GM21717 (cell line): ENCODE results near the gene OGDHL.
"Not testable (repeated sequence)": the region's sequence is repeated elsewhere in the genome, so short reads cannot be mapped to it uniquely, and the experiment has no call there.

Source experiments
- ATAC-seq: cut with Tn5 transposase; IDR thresholded peaks from one replicate; pipeline ENCODE4 v1.9.1; 2021; ENCODE audit warnings: mild to moderate bottlenecking, moderate library complexity; ENCODE audit not compliant: unreplicated experiment

The OGDHL gene

GRCh38 chr10:49761789-49762565 lies at the start of gene OGDHL:
Gene OGDHL (minus strand): TSS chr10:49762323. CDS start chr10:49758592, 3,731 bp downstream.
- no peak for ATAC-seq

- no peak for ATAC-seq
These were observed 41.9 kb upstream of the OGDHL start for GRCh38 chr10:49803988-49804387.

GRCh38 chr10:49798275-49798674 lies 36.2 kb upstream of the OGDHL start:
- no peak for ATAC-seq

- no peak for ATAC-seq
These were observed 29.0 kb upstream of the OGDHL start for GRCh38 chr10:49791100-49791499.

GRCh38 chr10:49784681-49785080 lies 22.6 kb upstream of the OGDHL start:
- ATAC-seq = no peak

GRCh38 chr10:49783645-49784044 lies 21.5 kb upstream of the OGDHL start:
- ATAC-seq = no peak

GRCh38 chr10:49781247-49781646 lies 19.1 kb upstream of the OGDHL start:
- no peak for ATAC-seq

GRCh38 chr10:49778197-49778596 lies 16.1 kb upstream of the OGDHL start:
- no peak for ATAC-seq

- no peak for ATAC-seq
These were observed 14.7 kb upstream of the OGDHL start for GRCh38 chr10:49776851-49777250.

- ATAC-seq = no peak
These were observed 12.9 kb upstream of the OGDHL start for GRCh38 chr10:49775014-49775413.

GRCh38 chr10:49772944-49773343 lies 10.8 kb upstream of the OGDHL start:
- not testable (repeated sequence) for ATAC-seq

- not testable (repeated sequence) for ATAC-seq
These were observed 8.9 kb upstream of the OGDHL start for GRCh38 chr10:49771046-49771445.

- ATAC-seq = no peak
These were observed 7.6 kb upstream of the OGDHL start for GRCh38 chr10:49769692-49770091.

GRCh38 chr10:49768731-49769130 lies 6.6 kb upstream of the OGDHL start:
- ATAC-seq = no peak

- ATAC-seq = no peak
These were observed 6.2 kb upstream of the OGDHL start for GRCh38 chr10:49768329-49768728.

- no peak for ATAC-seq
These were observed 5.6 kb upstream of the OGDHL start for GRCh38 chr10:49767752-49768151.

- no peak for ATAC-seq
These were observed 4.4 kb upstream of the OGDHL start for GRCh38 chr10:49766484-49766883.

- ATAC-seq = no peak
These were observed 399 bp upstream of the OGDHL start for GRCh38 chr10:49762566-49762877.

GRCh38 chr10:49761201-49761788 lies 828 bp downstream of the OGDHL start:
- ATAC-seq = no peak

- no peak for ATAC-seq
These were observed 1.3 kb downstream of the OGDHL start for GRCh38 chr10:49760789-49761188.

- ATAC-seq = no peak
These were observed 2.2 kb downstream of the OGDHL start for GRCh38 chr10:49759787-49760551.
